Activated T-cell treated with anti-CD3 and anti-CD28 coated beads, Interleukin-2, amount 50 U/mL, for 24 hours (primary cell): ENCODE data around the gene TMEM63B.

Experiments used
- DNase-seq: peaks from one replicate; pipeline ENCODE4 v3.0.0-alpha.2; 2020
- H3K27ac Mint-ChIP-seq: 2 replicates; pipeline ENCODE4 v1.8.0; 2020; ENCODE audit warnings: mild to moderate bottlenecking, mixed read lengths
- H3K27me3 Mint-ChIP-seq: 2 replicates; pipeline ENCODE4 v1.8.0; 2020; ENCODE audit warnings: mixed read lengths
- H3K36me3 Mint-ChIP-seq: 2 replicates; pipeline ENCODE4 v1.8.0; 2020; ENCODE audit warnings: low read depth, mixed read lengths
- H3K4me1 Mint-ChIP-seq: 2 replicates; pipeline ENCODE4 v1.8.0; 2020; ENCODE audit warnings: low read depth, mixed read lengths
- H3K4me3 Mint-ChIP-seq: 2 replicates; pipeline ENCODE4 v1.8.0; 2020; ENCODE audit warnings: mild to moderate bottlenecking, moderate library complexity, mixed read lengths
- H3K9me3 Mint-ChIP-seq: 2 replicates; pipeline ENCODE4 v1.8.0; 2020; ENCODE audit warnings: mixed read lengths

Gene TMEM63B

GRCh38 chr6:44105146-44105545, 22.2 kb upstream of the TMEM63B start:
- DNase-seq = no peak
- Mint-ChIP-seq H3K27ac (no peak overlapping the region), H3K9me3 (no peaks in the 10 kb centered on the region), H3K4me1 (no peaks in the 10 kb centered on the region), H3K4me3 (no peak overlapping the region), H3K36me3 (peaks cover 79% of the 10 kb centered on the region), H3K27me3 (no peaks in the 10 kb centered on the region)

GRCh38 chr6:44105993-44106740, 21.2 kb upstream of the TMEM63B start:
- H3K36me3 Mint-ChIP-seq = peaks cover 81% of the 10 kb centered on the region
- H3K9me3 Mint-ChIP-seq = no peaks in the 10 kb centered on the region
- peaks cover 1% of the 10 kb centered on the region for H3K4me1 Mint-ChIP-seq
- DNase-seq = no peak
- peak overlapping the region; percentile 19 for H3K27ac Mint-ChIP-seq
- no peaks in the 10 kb centered on the region for H3K27me3 Mint-ChIP-seq
- H3K4me3 Mint-ChIP-seq = no peak overlapping the region

- Mint-ChIP-seq H3K27me3 (no peaks in the 10 kb centered on the region), H3K27ac (no peak overlapping the region), H3K9me3 (no peaks in the 10 kb centered on the region), H3K4me1 (peaks cover 2% of the 10 kb centered on the region), H3K36me3 (peaks cover 85% of the 10 kb centered on the region), H3K4me3 (no peak overlapping the region)
- DNase-seq = no peak
These were observed 20.3 kb upstream of the TMEM63B start for GRCh38 chr6:44107017-44107416.

- Mint-ChIP-seq H3K27ac (peak overlapping the region; percentile 17), H3K4me3 (no peak overlapping the region), H3K27me3 (no peaks in the 10 kb centered on the region), H3K4me1 (peaks cover 2% of the 10 kb centered on the region), H3K9me3 (no peaks in the 10 kb centered on the region), H3K36me3 (peaks cover 90% of the 10 kb centered on the region)
- DNase-seq = no peak
These were observed 18.9 kb upstream of the TMEM63B start for GRCh38 chr6:44108471-44108870.

GRCh38 chr6:44109212-44109611, 18.1 kb upstream of the TMEM63B start:
- H3K36me3 Mint-ChIP-seq = peaks cover 90% of the 10 kb centered on the region
- no peak overlapping the region for H3K4me3 Mint-ChIP-seq
- no peaks in the 10 kb centered on the region for H3K27me3 Mint-ChIP-seq
- DNase-seq = no peak
- peaks cover 2% of the 10 kb centered on the region for H3K4me1 Mint-ChIP-seq
- H3K9me3 Mint-ChIP-seq = no peaks in the 10 kb centered on the region
- no peak overlapping the region for H3K27ac Mint-ChIP-seq

- Mint-ChIP-seq H3K4me3 (no peak overlapping the region), H3K9me3 (no peaks in the 10 kb centered on the region), H3K27ac (peak overlapping the region; percentile 56), H3K36me3 (peaks cover 90% of the 10 kb centered on the region), H3K27me3 (no peaks in the 10 kb centered on the region), H3K4me1 (peaks cover 2% of the 10 kb centered on the region)
- DNase-seq = no peak
These were observed 17.2 kb upstream of the TMEM63B start for GRCh38 chr6:44110005-44110676.

- peaks cover 91% of the 10 kb centered on the region for H3K36me3 Mint-ChIP-seq
- H3K9me3 Mint-ChIP-seq = no peaks in the 10 kb centered on the region
- no peaks in the 10 kb centered on the region for H3K27me3 Mint-ChIP-seq
These were observed 16.4 kb upstream of the TMEM63B start for GRCh38 chr6:44110966-44111365.

GRCh38 chr6:44111434-44112417, 15.6 kb upstream of the TMEM63B start:
- no peak overlapping the region for H3K4me3 Mint-ChIP-seq
- H3K27me3 Mint-ChIP-seq = no peaks in the 10 kb centered on the region
- peak overlapping the region; percentile 26 for H3K27ac Mint-ChIP-seq
- H3K4me1 Mint-ChIP-seq = peaks cover 9% of the 10 kb centered on the region
- no peak for DNase-seq
- H3K36me3 Mint-ChIP-seq = peaks cover 92% of the 10 kb centered on the region
- H3K9me3 Mint-ChIP-seq = no peaks in the 10 kb centered on the region

More at GRCh38 chr6:44110966-44111365, 16.4 kb upstream of the TMEM63B start:
- no peak overlapping the region for H3K4me3 Mint-ChIP-seq
- H3K27ac Mint-ChIP-seq = peak overlapping the region; percentile 56
- DNase-seq = no peak
- peaks cover 2% of the 10 kb centered on the region for H3K4me1 Mint-ChIP-seq

GRCh38 chr6:44113414-44113813, 13.9 kb upstream of the TMEM63B start:
- Mint-ChIP-seq H3K27ac (no peak overlapping the region), H3K4me1 (peaks cover 23% of the 10 kb centered on the region), H3K4me3 (no peak overlapping the region), H3K36me3 (peaks cover 93% of the 10 kb centered on the region), H3K27me3 (no peaks in the 10 kb centered on the region), H3K9me3 (no peaks in the 10 kb centered on the region)
- no peak for DNase-seq

GRCh38 chr6:44115866-44116265, 11.5 kb upstream of the TMEM63B start:
- Mint-ChIP-seq H3K27ac (no peak overlapping the region), H3K9me3 (no peaks in the 10 kb centered on the region), H3K4me3 (no peak overlapping the region), H3K27me3 (no peaks in the 10 kb centered on the region), H3K36me3 (peaks cover 80% of the 10 kb centered on the region), H3K4me1 (peaks cover 39% of the 10 kb centered on the region)
- DNase-seq = no peak

- Mint-ChIP-seq H3K27ac (peak overlapping the region; percentile 60), H3K9me3 (no peaks in the 10 kb centered on the region)
- no peak for DNase-seq
These were observed 10.5 kb upstream of the TMEM63B start for GRCh38 chr6:44116641-44117382.

GRCh38 chr6:44117397-44118128, 9.8 kb upstream of the TMEM63B start:
- Mint-ChIP-seq H3K9me3 (no peaks in the 10 kb centered on the region), H3K27ac (no peak overlapping the region), H3K4me1 (peaks cover 52% of the 10 kb centered on the region), H3K27me3 (no peaks in the 10 kb centered on the region), H3K36me3 (peaks cover 68% of the 10 kb centered on the region), H3K4me3 (no peak overlapping the region)
- DNase-seq = no peak

More at GRCh38 chr6:44116641-44117382, 10.5 kb upstream of the TMEM63B start:
- peaks cover 46% of the 10 kb centered on the region for H3K4me1 Mint-ChIP-seq
- H3K36me3 Mint-ChIP-seq = peaks cover 74% of the 10 kb centered on the region
- H3K4me3 Mint-ChIP-seq = no peak overlapping the region
- no peaks in the 10 kb centered on the region for H3K27me3 Mint-ChIP-seq

GRCh38 chr6:44119704-44120262, 7.6 kb upstream of the TMEM63B start:
- Mint-ChIP-seq H3K4me1 (peaks cover 75% of the 10 kb centered on the region), H3K36me3 (peaks cover 69% of the 10 kb centered on the region), H3K4me3 (no peak overlapping the region), H3K9me3 (no peaks in the 10 kb centered on the region), H3K27me3 (no peaks in the 10 kb centered on the region), H3K27ac (no peak overlapping the region)
- no peak for DNase-seq
